Measurements from ENCODE around the gene TEK.

TEK gene

GRCh38 chr9:27110181-27110580, 1.2 kb downstream of the TEK start:
- TF ChIP-seq POLR2AphosphoS5 (IDR thresholded peaks at IDR 0.05; ENCODE audit: low read depth, low read length) (no peak), SIN3A (IDR thresholded peaks at IDR 0.05; ENCODE audit: borderline replicate concordance, insufficient read depth, low read length) (no peak), FOXP2 (optimal IDR thresholded peaks at IDR 0.05; ENCODE audit: borderline replicate concordance, extremely low read depth, extremely low read length, insufficient read depth) (no peak), TAF1 (IDR thresholded peaks at IDR 0.05; ENCODE audit: borderline replicate concordance, insufficient read depth, low read length) (no peak)
- TF ChIP-seq, protein P1, sequence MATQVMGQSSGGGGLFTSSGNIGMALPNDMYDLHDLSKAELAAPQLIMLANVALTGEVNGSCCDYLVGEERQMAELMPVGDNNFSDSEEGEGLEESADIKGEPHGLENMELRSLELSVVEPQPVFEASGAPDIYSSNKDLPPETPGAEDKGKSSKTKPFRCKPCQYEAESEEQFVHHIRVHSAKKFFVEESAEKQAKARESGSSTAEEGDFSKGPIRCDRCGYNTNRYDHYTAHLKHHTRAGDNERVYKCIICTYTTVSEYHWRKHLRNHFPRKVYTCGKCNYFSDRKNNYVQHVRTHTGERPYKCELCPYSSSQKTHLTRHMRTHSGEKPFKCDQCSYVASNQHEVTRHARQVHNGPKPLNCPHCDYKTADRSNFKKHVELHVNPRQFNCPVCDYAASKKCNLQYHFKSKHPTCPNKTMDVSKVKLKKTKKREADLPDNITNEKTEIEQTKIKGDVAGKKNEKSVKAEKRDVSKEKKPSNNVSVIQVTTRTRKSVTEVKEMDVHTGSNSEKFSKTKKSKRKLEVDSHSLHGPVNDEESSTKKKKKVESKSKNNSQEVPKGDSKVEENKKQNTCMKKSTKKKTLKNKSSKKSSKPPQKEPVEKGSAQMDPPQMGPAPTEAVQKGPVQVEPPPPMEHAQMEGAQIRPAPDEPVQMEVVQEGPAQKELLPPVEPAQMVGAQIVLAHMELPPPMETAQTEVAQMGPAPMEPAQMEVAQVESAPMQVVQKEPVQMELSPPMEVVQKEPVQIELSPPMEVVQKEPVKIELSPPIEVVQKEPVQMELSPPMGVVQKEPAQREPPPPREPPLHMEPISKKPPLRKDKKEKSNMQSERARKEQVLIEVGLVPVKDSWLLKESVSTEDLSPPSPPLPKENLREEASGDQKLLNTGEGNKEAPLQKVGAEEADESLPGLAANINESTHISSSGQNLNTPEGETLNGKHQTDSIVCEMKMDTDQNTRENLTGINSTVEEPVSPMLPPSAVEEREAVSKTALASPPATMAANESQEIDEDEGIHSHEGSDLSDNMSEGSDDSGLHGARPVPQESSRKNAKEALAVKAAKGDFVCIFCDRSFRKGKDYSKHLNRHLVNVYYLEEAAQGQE (IDR thresholded peaks at IDR 0.05; ENCODE audit: insufficient read depth in 1 of 2, low read depth in 2 of 2, low read length in 2 of 2), result no peak

- TF ChIP-seq TAF1 (IDR thresholded peaks at IDR 0.05; ENCODE audit: borderline replicate concordance, insufficient read depth, low read length), result no peak
- no peak for TF ChIP-seq FOXP2 (optimal IDR thresholded peaks at IDR 0.05; ENCODE audit: borderline replicate concordance, extremely low read depth, extremely low read length, insufficient read depth)
- TF ChIP-seq, protein P1 (IDR thresholded peaks at IDR 0.05; ENCODE audit: insufficient read depth in 1 of 2, low read depth in 2 of 2, low read length in 2 of 2), result no peak
- no peak for TF ChIP-seq POLR2AphosphoS5 (IDR thresholded peaks at IDR 0.05; ENCODE audit: low read depth, low read length)
Measured at GRCh38 chr9:27112235-27112634, 3.2 kb downstream of the TEK start.

DNA sequence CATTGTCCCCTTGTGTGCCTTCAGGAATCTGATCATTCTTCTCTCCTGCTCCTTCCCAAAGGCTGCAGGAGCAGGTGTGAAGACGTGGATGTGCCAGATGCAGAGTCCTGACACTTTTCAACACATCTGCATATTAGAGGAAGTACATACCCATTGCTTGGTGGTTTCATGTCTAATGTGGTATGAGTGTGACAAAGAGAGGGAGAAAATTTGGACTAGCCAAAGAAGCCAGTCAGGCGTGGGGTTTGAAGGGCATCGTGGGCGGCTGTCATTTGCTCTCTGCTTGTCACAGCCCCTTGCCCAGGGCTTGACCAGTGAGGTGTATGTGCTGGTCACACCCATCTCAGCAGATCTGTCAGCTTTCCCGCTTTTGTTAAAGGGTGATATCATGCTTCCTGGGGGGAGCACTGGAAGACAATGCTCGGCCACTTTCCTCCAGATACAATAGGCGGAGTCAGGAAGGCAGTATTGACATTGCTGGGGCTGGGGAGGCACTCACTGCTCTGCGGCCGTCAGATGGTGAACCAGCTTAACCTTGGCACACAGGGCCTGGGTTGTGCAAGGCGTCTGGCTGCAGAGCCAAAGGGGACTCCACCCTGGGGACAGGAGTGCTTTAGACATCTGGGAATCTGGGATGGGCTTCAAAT, 8.6 kb downstream of the TEK start:
- TF ChIP-seq TAF1 (IDR thresholded peaks at IDR 0.05; ENCODE audit: borderline replicate concordance, insufficient read depth, low read length) (no peak), FOXP2 (optimal IDR thresholded peaks at IDR 0.05; ENCODE audit: borderline replicate concordance, extremely low read depth, extremely low read length, insufficient read depth) (no peak), POLR2AphosphoS5 (IDR thresholded peaks at IDR 0.05; ENCODE audit: low read depth, low read length) (no peak), SIN3A (IDR thresholded peaks at IDR 0.05; ENCODE audit: borderline replicate concordance, insufficient read depth, low read length) (no peak)
- TF ChIP-seq, protein P1 (IDR thresholded peaks at IDR 0.05; ENCODE audit: insufficient read depth in 1 of 2, low read depth in 2 of 2, low read length in 2 of 2), result no peak

- TF ChIP-seq SIN3A (IDR thresholded peaks at IDR 0.05; ENCODE audit: borderline replicate concordance, insufficient read depth, low read length) (no peak), TAF1 (IDR thresholded peaks at IDR 0.05; ENCODE audit: borderline replicate concordance, insufficient read depth, low read length) (no peak), POLR2AphosphoS5 (IDR thresholded peaks at IDR 0.05; ENCODE audit: low read depth, low read length) (no peak), FOXP2 (optimal IDR thresholded peaks at IDR 0.05; ENCODE audit: borderline replicate concordance, extremely low read depth, extremely low read length, insufficient read depth) (no peak)
- TF ChIP-seq, protein P1 (IDR thresholded peaks at IDR 0.05; ENCODE audit: insufficient read depth in 1 of 2, low read depth in 2 of 2, low read length in 2 of 2), result no peak
Measured at GRCh38 chr9:27118916-27119315, 9.9 kb downstream of the TEK start.
